ENCODE results near the gene DOP1A.

The DOP1A gene

DNA sequence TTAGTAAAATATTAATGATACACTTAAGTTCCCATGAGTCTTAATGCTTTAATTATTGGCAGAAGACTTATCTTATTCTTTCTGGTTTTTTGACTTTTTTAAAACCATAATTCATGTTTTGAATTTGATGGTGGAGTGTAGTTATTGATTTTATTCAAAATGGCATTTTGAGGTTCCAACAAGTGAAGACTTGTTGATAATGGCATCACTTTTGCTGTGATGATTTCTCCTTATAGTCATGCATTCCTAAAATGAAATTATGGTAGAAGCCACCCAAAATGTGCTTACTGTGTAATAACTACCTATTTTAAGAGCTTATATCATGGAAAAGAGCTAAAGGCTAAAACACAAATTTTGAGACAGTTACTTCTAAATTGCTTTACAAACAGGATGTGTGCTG is 2.2 kb downstream of the DOP1A start:
- CTCF ChIA-PET: interaction anchor here (0.7 to 5.6 kb wide), 2 partner anchors 80 to 443 kb away, joined by 3 to 51 read pairs; partner anchors contain the start of gene PRSS35
- TF ChIP-seq FOXK2 (IDR thresholded peaks at IDR 0.05) (no peak), BHLHE40 (IDR thresholded peaks at IDR 0.05; ENCODE audit: borderline replicate concordance) (no peak)
- no peak for DNase-seq (ENCODE audit: extremely low spot score)
- POLR2A ChIA-PET: no interaction called here

DNA sequence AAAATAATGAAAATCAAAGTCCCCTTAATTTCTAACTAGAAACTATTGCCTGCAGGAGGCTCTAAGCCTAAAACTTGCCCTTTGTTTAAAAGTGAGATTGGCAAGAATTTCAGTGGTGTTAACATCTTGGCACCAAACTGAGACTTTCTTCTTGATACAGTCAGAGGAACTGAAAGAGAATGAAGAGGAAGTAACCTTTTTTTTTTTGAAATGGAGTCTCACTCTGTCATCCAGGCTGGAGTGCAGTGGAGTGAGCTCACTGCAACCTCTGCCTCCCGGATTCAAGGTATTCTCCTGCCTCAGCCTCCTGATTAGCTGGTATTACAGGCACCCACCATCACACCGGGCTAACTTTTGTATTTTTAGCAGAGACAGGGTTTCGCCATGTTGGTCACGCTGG is 3.6 kb downstream of the DOP1A start:
- CTCF ChIA-PET: no interaction called here
- DNase-seq (ENCODE audit: extremely low spot score): no peak
- TF ChIP-seq BHLHE40 (IDR thresholded peaks at IDR 0.05; ENCODE audit: borderline replicate concordance) (no peak), SP1 (IDR thresholded peaks at IDR 0.05) (no peak), FOXK2 (IDR thresholded peaks at IDR 0.05) (no peak), LEF1 (IDR thresholded peaks at IDR 0.05; ENCODE audit: borderline replicate concordance) (no peak)
- POLR2A ChIA-PET: no interaction called here

DNA sequence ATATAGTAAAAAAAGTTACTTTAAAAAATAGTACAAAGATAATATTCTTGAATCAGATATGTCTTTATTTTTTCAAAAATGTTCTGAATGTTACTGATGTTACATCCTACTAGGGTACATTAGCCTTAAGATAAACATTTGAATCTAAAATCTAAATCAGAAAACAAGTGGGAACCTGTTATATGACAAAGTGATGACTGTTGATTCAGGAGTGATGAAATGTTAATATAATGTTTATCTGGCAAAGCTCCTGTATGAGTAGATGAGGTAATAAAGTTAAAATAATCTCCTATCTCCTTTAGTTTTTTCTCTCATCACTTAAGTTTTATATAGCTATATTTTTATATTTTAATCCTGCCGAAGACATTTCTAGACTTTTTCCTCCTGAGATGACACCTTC is 4.2 kb downstream of the DOP1A start:
- ChIA-PET CTCF (interaction anchor here (0.6 kb wide), 1 partner anchor 143 kb away, joined by 3 read pairs; no protein-coding TSS in a partner anchor), POLR2A (no interaction called here)
- no peak for DNase-seq (ENCODE audit: extremely low spot score)
- TF ChIP-seq, protein P1, sequence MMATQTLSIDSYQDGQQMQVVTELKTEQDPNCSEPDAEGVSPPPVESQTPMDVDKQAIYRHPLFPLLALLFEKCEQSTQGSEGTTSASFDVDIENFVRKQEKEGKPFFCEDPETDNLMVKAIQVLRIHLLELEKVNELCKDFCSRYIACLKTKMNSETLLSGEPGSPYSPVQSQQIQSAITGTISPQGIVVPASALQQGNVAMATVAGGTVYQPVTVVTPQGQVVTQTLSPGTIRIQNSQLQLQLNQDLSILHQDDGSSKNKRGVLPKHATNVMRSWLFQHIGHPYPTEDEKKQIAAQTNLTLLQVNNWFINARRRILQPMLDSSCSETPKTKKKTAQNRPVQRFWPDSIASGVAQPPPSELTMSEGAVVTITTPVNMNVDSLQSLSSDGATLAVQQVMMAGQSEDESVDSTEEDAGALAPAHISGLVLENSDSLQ (IDR thresholded peaks at IDR 0.05): no peak
- no peak for TF ChIP-seq TARDBP (IDR thresholded peaks at IDR 0.05)
- no peak for TF ChIP-seq BHLHE40 (IDR thresholded peaks at IDR 0.05; ENCODE audit: borderline replicate concordance)
- no peak for TF ChIP-seq LEF1 (IDR thresholded peaks at IDR 0.05; ENCODE audit: borderline replicate concordance)
- TF ChIP-seq ARNT (IDR thresholded peaks at IDR 0.05): no peak
- TF ChIP-seq FOXM1 (IDR thresholded peaks at IDR 0.05; ENCODE audit: borderline replicate concordance): no peak
- TF ChIP-seq FOXK2 (IDR thresholded peaks at IDR 0.05): no peak
- no peak for TF ChIP-seq L3MBTL2 (conservative IDR thresholded peaks at IDR 0.05)
- TF ChIP-seq CTBP1 (IDR thresholded peaks at IDR 0.05; ENCODE audit: borderline replicate concordance): no peak
- TF ChIP-seq SUZ12 (IDR thresholded peaks at IDR 0.05): no peak
- no peak for TF ChIP-seq NFRKB (IDR thresholded peaks at IDR 0.05)
- TF ChIP-seq SP1 (IDR thresholded peaks at IDR 0.05): no peak
- no peak for TF ChIP-seq ELF4 (IDR thresholded peaks at IDR 0.05)
- TF ChIP-seq FOXA1 (IDR thresholded peaks at IDR 0.05): no peak
- TF ChIP-seq ZNF384 (IDR thresholded peaks at IDR 0.05): no peak

DNA sequence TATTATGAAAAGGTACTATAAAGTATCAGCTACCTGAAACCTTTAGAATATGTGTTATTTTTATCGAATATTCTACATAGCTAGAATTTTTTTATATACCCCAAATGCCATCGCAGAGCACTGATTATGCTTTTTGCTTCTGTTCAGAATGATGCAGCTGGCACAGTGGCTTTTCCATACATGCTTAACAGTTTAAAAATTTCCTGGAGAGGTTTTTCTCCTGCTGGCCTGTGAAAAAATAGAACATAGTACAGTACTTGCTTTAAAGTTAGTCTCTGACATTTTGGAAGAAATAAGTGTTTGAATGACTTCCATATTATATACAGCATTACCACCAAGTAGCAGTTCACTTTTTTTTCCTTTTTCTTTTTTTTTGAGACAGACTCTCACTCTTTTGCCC is 5.3 kb downstream of the DOP1A start:
- ChIA-PET CTCF (no interaction called here), POLR2A (no interaction called here)
- no peak for DNase-seq (ENCODE audit: extremely low spot score)
- no peak for TF ChIP-seq ELF4 (IDR thresholded peaks at IDR 0.05)
- TF ChIP-seq HDGF (IDR thresholded peaks at IDR 0.05; ENCODE audit: borderline replicate concordance): no peak
- no peak for TF ChIP-seq FOXK2 (IDR thresholded peaks at IDR 0.05)
- no peak for TF ChIP-seq FOXM1 (IDR thresholded peaks at IDR 0.05; ENCODE audit: borderline replicate concordance)
- no peak for TF ChIP-seq SP1 (IDR thresholded peaks at IDR 0.05)
- TF ChIP-seq ARNT (IDR thresholded peaks at IDR 0.05): no peak
- TF ChIP-seq LEF1 (IDR thresholded peaks at IDR 0.05; ENCODE audit: borderline replicate concordance): no peak
- TF ChIP-seq FOXA1 (IDR thresholded peaks at IDR 0.05): no peak
- no peak for TF ChIP-seq TARDBP (IDR thresholded peaks at IDR 0.05)
- TF ChIP-seq SUZ12 (IDR thresholded peaks at IDR 0.05): no peak

DNA sequence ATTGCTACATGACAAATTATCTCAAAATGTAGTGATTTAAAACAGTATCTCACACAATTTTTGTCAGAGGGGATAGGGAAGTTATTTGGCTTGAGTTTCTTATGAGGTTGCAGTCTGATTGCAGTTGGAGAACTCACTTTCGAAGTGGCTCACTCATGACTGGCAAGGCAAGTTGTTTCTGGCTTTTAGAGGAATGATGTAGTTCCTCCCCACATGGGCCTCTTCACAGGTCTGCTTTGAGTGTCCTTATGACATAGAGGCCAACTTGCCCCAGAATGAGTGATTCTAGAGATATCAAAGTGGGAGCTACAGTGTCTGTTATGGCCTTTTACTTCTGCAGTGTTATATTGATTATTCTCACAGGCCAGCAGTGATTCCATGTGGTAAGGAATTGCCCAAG is 6.1 kb downstream of the DOP1A start:
- DNase-seq (ENCODE audit: extremely low spot score): no peak
- POLR2A ChIA-PET: no interaction called here
- CTCF ChIA-PET: interaction anchor here (0.7 kb wide), 1 partner anchor 37 kb away, joined by 3 read pairs; no protein-coding TSS in a partner anchor
- no peak for TF ChIP-seq TARDBP (IDR thresholded peaks at IDR 0.05)
- no peak for TF ChIP-seq CTBP1 (IDR thresholded peaks at IDR 0.05; ENCODE audit: borderline replicate concordance)
- TF ChIP-seq L3MBTL2 (conservative IDR thresholded peaks at IDR 0.05): no peak
- TF ChIP-seq, protein P1 (IDR thresholded peaks at IDR 0.05): no peak
- TF ChIP-seq LEF1 (IDR thresholded peaks at IDR 0.05; ENCODE audit: borderline replicate concordance): no peak
- no peak for TF ChIP-seq HDGF (IDR thresholded peaks at IDR 0.05; ENCODE audit: borderline replicate concordance)
- TF ChIP-seq NFRKB (IDR thresholded peaks at IDR 0.05): no peak
- TF ChIP-seq SUZ12 (IDR thresholded peaks at IDR 0.05): no peak
- TF ChIP-seq ELF4 (IDR thresholded peaks at IDR 0.05): no peak

DNA sequence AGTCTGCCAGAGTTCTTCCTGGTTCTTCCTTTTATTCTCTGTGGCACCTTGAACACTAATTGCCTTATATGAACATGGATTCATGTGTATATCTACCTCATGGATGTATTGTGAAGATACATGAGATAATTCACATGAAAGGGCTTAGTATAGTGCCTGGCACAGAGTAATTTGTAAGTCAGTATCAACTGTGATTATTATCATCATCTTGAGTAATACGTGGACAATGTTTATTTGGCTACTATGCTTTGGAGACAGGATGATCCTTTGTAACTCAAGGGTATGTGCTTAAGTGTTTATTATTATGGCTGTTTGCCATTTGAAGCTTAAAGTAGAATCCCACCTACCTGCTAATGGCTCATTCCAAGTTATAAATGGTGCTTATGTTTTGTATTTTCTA is 16.0 kb downstream of the DOP1A start:
- DNase-seq (ENCODE audit: extremely low spot score): no peak
- ChIA-PET CTCF (no interaction called here), POLR2A (no interaction called here)
- TF ChIP-seq CTBP1 (IDR thresholded peaks at IDR 0.05; ENCODE audit: borderline replicate concordance) (no peak), ARNT (IDR thresholded peaks at IDR 0.05) (no peak), TARDBP (IDR thresholded peaks at IDR 0.05) (no peak), FOXK2 (IDR thresholded peaks at IDR 0.05) (no peak), SP1 (IDR thresholded peaks at IDR 0.05) (no peak), ZNF384 (IDR thresholded peaks at IDR 0.05) (no peak), LEF1 (IDR thresholded peaks at IDR 0.05; ENCODE audit: borderline replicate concordance) (no peak), FOXM1 (IDR thresholded peaks at IDR 0.05; ENCODE audit: borderline replicate concordance) (no peak), BHLHE40 (IDR thresholded peaks at IDR 0.05; ENCODE audit: borderline replicate concordance) (no peak), ELF4 (IDR thresholded peaks at IDR 0.05) (no peak)

DNA sequence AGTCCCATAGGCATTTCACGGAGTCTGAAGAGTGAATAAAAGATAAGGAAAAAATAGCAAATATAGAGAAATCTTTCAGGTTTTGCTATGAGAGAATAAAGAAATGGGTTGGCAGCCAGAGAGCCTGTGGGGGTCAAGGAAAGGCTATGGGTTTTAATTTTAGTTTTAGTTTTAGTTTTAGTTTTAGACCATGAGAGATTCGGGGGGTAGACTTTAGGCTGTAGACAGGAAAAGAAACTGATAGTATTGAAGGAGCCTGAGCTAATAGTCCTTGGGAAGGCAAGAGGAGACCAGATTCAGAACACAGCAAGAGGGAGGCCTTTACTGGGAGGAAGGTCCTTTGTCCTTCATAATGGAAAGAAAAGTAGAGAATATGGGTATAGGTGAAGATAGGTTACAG is 19.3 kb downstream of the DOP1A start:
- TF ChIP-seq ARNT (IDR thresholded peaks at IDR 0.05) (no peak), ELF4 (IDR thresholded peaks at IDR 0.05) (no peak), FOXK2 (IDR thresholded peaks at IDR 0.05) (no peak), HDGF (IDR thresholded peaks at IDR 0.05; ENCODE audit: borderline replicate concordance) (no peak), FOXA1 (IDR thresholded peaks at IDR 0.05) (no peak), TARDBP (IDR thresholded peaks at IDR 0.05) (no peak), L3MBTL2 (conservative IDR thresholded peaks at IDR 0.05) (no peak), NFRKB (IDR thresholded peaks at IDR 0.05) (no peak), FOXM1 (IDR thresholded peaks at IDR 0.05; ENCODE audit: borderline replicate concordance) (no peak), ZNF384 (IDR thresholded peaks at IDR 0.05) (no peak), BHLHE40 (IDR thresholded peaks at IDR 0.05; ENCODE audit: borderline replicate concordance) (no peak), SP1 (IDR thresholded peaks at IDR 0.05) (no peak)
- TF ChIP-seq, protein P1 (IDR thresholded peaks at IDR 0.05): no peak
- POLR2A ChIA-PET: no interaction called here
- no peak for DNase-seq (ENCODE audit: extremely low spot score)
- CTCF ChIA-PET: interaction anchor here (0.7 kb wide), 1 partner anchor 373 kb away, joined by 3 read pairs; no protein-coding TSS in a partner anchor
